HepG2 (cell line): ENCODE data around the gene RTP3. TPM values are rescaled to one million over a fixed set of nuclear protein-coding genes. Genes with fewer than 3 reads are reported as not detected.

Experiments used
- ATAC-seq: fragments of 200-7000 bp; cut with Tn5 transposase; 3 replicates; pipeline ENCODE4 v1.9.1; 2020; ENCODE audit warnings: mild to moderate bottlenecking, moderate library complexity
- BruUV-seq: library from RNA; stranded (reverse); fragments of 400-500 nt; replicated peaks from 2 replicates; lab custom pipeline; 2021; lab: Mats Ljungman, UMichigan
- CTCF ChIA-PET: fragments of 300-600 bp; formaldehyde crosslinking; extraction: SDS; loops from one replicate; lab custom pipeline; 2021; ENCODE audit warnings: low total read pairs, inconsistent platforms, low intra/inter-chr PET ratio; lab: Yijun Ruan, JAX
- POLR2A ChIA-PET: fragments of 350-600 bp; sonication (Branson Sonifier 250); formaldehyde crosslinking; loops from one replicate; lab custom pipeline; 2020; ENCODE audit warnings: antibody characterized with exemption, inconsistent platforms; lab: Yijun Ruan, JAX
- DNase-seq: peaks from one replicate; pipeline ENCODE4 v3.0.0-alpha.2; 2015; ENCODE audit warnings: low spot score
- FAIRE-seq: peaks from 3 replicates; lab custom pipeline; 2011; peaks lifted over from hg19 to GRCh38; lab: Jason Lieb, UNC
- H2AFZ ChIP-seq: one replicate; pipeline ENCODE4 v1.6.1; 2011; ENCODE audit warnings: low read length, inconsistent platforms
- H3K27ac ChIP-seq: fragments of 300-600 bp; 3 replicates; pipeline ENCODE4 v1.8.0; 2011; ENCODE audit warnings: mixed run types, mild to moderate bottlenecking, mixed read lengths, low read length, inconsistent platforms; ENCODE audit not compliant: insufficient read depth; ENCODE audit errors: extremely low read length
- H3K27me3 ChIP-seq, 2 experiments: fragments of 200-600 bp in 1 of 2; 2 replicates in 1 of 2; 3 replicates in 1 of 2; pipeline versions ENCODE4 v1.6.0 to v1.8.0; 2011; ENCODE audit warnings: low read length in 2 of 2, mild to moderate bottlenecking in 2 of 2, moderate library complexity in 2 of 2, inconsistent platforms in 1 of 2; ENCODE audit not compliant: insufficient read depth in 2 of 2, control insufficient read depth in 1 of 2
- H3K36me3 ChIP-seq, 2 experiments: fragments of 200-600 bp in 1 of 2; replicated peaks in 1 of 2; 2 replicates in 1 of 2; 3 replicates in 1 of 2; pipeline versions ENCODE4 v1.5.1 to v1.8.0; 2011; ENCODE audit warnings: low read length in 2 of 2, inconsistent platforms in 1 of 2; ENCODE audit not compliant: insufficient read depth in 2 of 2, control insufficient read depth in 1 of 2
- H3K4me1 ChIP-seq: 2 replicates; pipeline ENCODE4 v1.5.1; 2012; ENCODE audit warnings: low read length, inconsistent platforms; ENCODE audit not compliant: insufficient read depth
- H3K4me2 ChIP-seq: 2 replicates; pipeline ENCODE4 v1.6.0; 2011; ENCODE audit warnings: low read depth, low read length, inconsistent platforms
- H3K4me3 ChIP-seq, 3 experiments: fragments of 200-600 bp in 1 of 3; sonication (generic), shearing (Covaris generic) in 1 of 3; replicated peaks in 1 of 3; 2 replicates each; pipeline ENCODE4 v1.5.1; 2011 to 2016; ENCODE audit warnings: low read length in 3 of 3, inconsistent platforms in 2 of 3, low read depth in 2 of 3, mild to moderate bottlenecking in 2 of 3, control low read depth in 1 of 3, mixed read lengths in 1 of 3; ENCODE audit not compliant: insufficient read depth in 1 of 3
- H3K79me2 ChIP-seq: one replicate; pipeline ENCODE4 v1.6.1; 2011; ENCODE audit warnings: low read length, inconsistent platforms; ENCODE audit not compliant: insufficient read depth
- H3K9ac ChIP-seq: 2 replicates; pipeline ENCODE4 v1.6.0; 2011; ENCODE audit warnings: mild to moderate bottlenecking, low read depth, low read length, inconsistent platforms; ENCODE audit not compliant: insufficient read depth
- H3K9me3 ChIP-seq: 2 replicates; pipeline ENCODE4 v1.5.1; 2012; ENCODE audit warnings: mild to moderate bottlenecking, low read length
- H4K20me1 ChIP-seq: 2 replicates; pipeline ENCODE4 v1.6.0; 2011; ENCODE audit warnings: inconsistent platforms, mild to moderate bottlenecking, low read length, moderate library complexity; ENCODE audit not compliant: insufficient read depth
- BATF2 ChIP-seq: sonication (generic); formaldehyde crosslinking; IDR thresholded peaks from 2 replicates; pipeline ENCODE4 v1.8.0; 2022; ENCODE audit warnings: mild to moderate bottlenecking, missing genetic modification reagents, moderate library complexity
- CHD4 ChIP-seq: fragments of 200-600 bp; sonication (generic); IDR thresholded peaks from 2 replicates; pipeline ENCODE4 v1.7.0; 2017; ENCODE audit warnings: mild to moderate bottlenecking, low read length, borderline replicate concordance
- ELF4 ChIP-seq: sonication (generic); formaldehyde crosslinking; IDR thresholded peaks from 2 replicates; pipeline ENCODE4 v1.5.0; 2020; ENCODE audit warnings: missing genetic modification reagents, mild to moderate bottlenecking, moderate library complexity, borderline replicate concordance
- FOXP4 ChIP-seq: sonication (generic); formaldehyde crosslinking; IDR thresholded peaks from 2 replicates; pipeline ENCODE4 v1.4.0; 2020; ENCODE audit warnings: missing genetic modification reagents
- GFI1 ChIP-seq: sonication (generic); formaldehyde crosslinking; IDR thresholded peaks from 2 replicates; pipeline ENCODE4 v1.5.0; 2020; ENCODE audit warnings: missing genetic modification reagents, mild to moderate bottlenecking, borderline replicate concordance
- GTF2F1 ChIP-seq: fragments of 150-350 bp; IDR thresholded peaks from 2 replicates; pipeline ENCODE4 v1.6.1; 2014; ENCODE audit warnings: low read length
- HNRNPUL1 ChIP-seq: fragments of 200-400 bp; formaldehyde crosslinking; IDR thresholded peaks from 2 replicates; pipeline ENCODE4 v1.6.1; 2017; ENCODE audit warnings: low read depth, mild to moderate bottlenecking, low read length, moderate library complexity
- KDM1A ChIP-seq: IDR thresholded peaks from 2 replicates; pipeline ENCODE4 v1.6.1; 2016; ENCODE audit warnings: missing compliant biosample characterization
- KMT2A ChIP-seq: sonication (generic); formaldehyde crosslinking; IDR thresholded peaks from 2 replicates; pipeline ENCODE4 v1.4.0; 2020; ENCODE audit warnings: missing genetic modification reagents
- MLX ChIP-seq: IDR thresholded peaks from 2 replicates; pipeline ENCODE4 v1.6.1; 2016
- RBM39 ChIP-seq: fragments of 200-400 bp; formaldehyde crosslinking; IDR thresholded peaks from one replicate; pipeline ENCODE4 v1.6.1; 2018; ENCODE audit warnings: antibody characterized with exemption, mild to moderate bottlenecking, low read depth, low read length; ENCODE audit not compliant: poor library complexity, severe bottlenecking
- SALL2 ChIP-seq: sonication (generic); formaldehyde crosslinking; IDR thresholded peaks from 2 replicates; pipeline ENCODE4 v1.8.1; 2023; ENCODE audit warnings: mild to moderate bottlenecking, missing genetic modification reagents, inconsistent platforms
- TCF7 ChIP-seq: sonication (generic); IDR thresholded peaks from 2 replicates; pipeline ENCODE4 v1.6.1; 2016; ENCODE audit warnings: antibody characterized with exemption, low read depth
- ZFP36L1 ChIP-seq: sonication (generic); formaldehyde crosslinking; IDR thresholded peaks from 2 replicates; pipeline ENCODE4 v1.8.0; 2022; ENCODE audit warnings: mild to moderate bottlenecking, missing genetic modification reagents, moderate library complexity
- ZNF678 ChIP-seq: sonication (generic); formaldehyde crosslinking; IDR thresholded peaks from 2 replicates; pipeline ENCODE4 v1.4.0; 2020; ENCODE audit warnings: mild to moderate bottlenecking, missing genetic modification reagents
- ZNF788 ChIP-seq: sonication (generic); formaldehyde crosslinking; IDR thresholded peaks from 2 replicates; pipeline ENCODE4 v1.5.0; 2020; ENCODE audit warnings: mild to moderate bottlenecking, missing genetic modification reagents, borderline replicate concordance
- WGBS: methylation state at CpG from one replicate; pipeline ENCODE4 v1.1.6; 2017; ENCODE audit warnings: low lambda C conversion rate; 5-methylcytosine and 5-hydroxymethylcytosine counted together
- in situ Hi-C: cut with HindIII; loops from 2 replicates; pipeline ENCODE4 v1.10.0; 2017; ENCODE audit warnings: low pct_unique_long_range_greater_than_20kb; ENCODE audit not compliant: extremely low pct_ligation_motif_present
- intact Hi-C: fragments of 100-400 bp; cut with micrococcal nuclease; formaldehyde crosslinking; loops from one replicate; pipeline ENCODE4 v1.10.0; 2022; ENCODE audit not compliant: unreplicated experiment
- polyA plus RNA-seq, 8 experiments: library from polyadenylated mRNA; depleted of rRNA in 3 of 8; stranded (reverse) in 7 of 8; unstranded in 1 of 8; fragments of >200 nt; fragmentation: Illumina TruSeq in 4 of 8; extraction: Trizol in 4 of 8; gene quantifications; 2 replicates each; pipeline versions ENCODE4 v1.2.1 to v1.2.3, GENCODE V29; 2011 to 2016; ENCODE audit warnings: low read depth in 4 of 8, missing spikeins in 1 of 8, mixed read lengths in 1 of 8; ENCODE audit not compliant: insufficient read depth in 1 of 8
- total RNA-seq, 5 experiments: library from RNA; depleted of rRNA; stranded (reverse); fragments of >200 nt; fragmentation: Illumina TruSeq; extraction: Trizol; gene quantifications; 2 replicates each; pipeline ENCODE4 v1.2.3, GENCODE V29; 2016; ENCODE audit warnings: low read depth in 1 of 5

Gene RTP3
- total and polyA plus RNA-seq, 2 of the 13 experiments (the other 11 are each of a cell fraction or from before 2014, with no cell fraction given) = 0.09 TPM; not detected in 1

- ChIA-PET CTCF (no interaction called here), POLR2A (no interaction called here)
- Histone ChIP-seq H3K79me2 (no peaks in the 10 kb centered on the region), H3K4me1 (no peaks in the 10 kb centered on the region), H3K27ac (no peak overlapping the region), H3K36me3 (no peaks in the 10 kb centered on the region), H3K9me3 (no peaks in the 10 kb centered on the region), H3K9ac (no peak overlapping the region), H3K4me2 (no peak overlapping the region), H3K27me3 (peaks cover 2 to 7% of the 10 kb centered on the region in 2 experiments; a peak in 1 of 5 replicates), H3K4me3 (no peak overlapping the region), H4K20me1 (no peaks in the 10 kb centered on the region), H2AFZ (no peak overlapping the region)
- in situ Hi-C loops (no loop called here), intact Hi-C loops (no loop called here)
- no peak for TF ChIP-seq KDM1A (CRISPR knock-in tag)
- no peak for TF ChIP-seq ELF4
- no peak for TF ChIP-seq BATF2 (CRISPR knock-in tag)
- no peak for TF ChIP-seq ZFP36L1 (CRISPR knock-in tag)
- no peak for TF ChIP-seq HNRNPUL1
- TF ChIP-seq FOXP4 (CRISPR knock-in tag) = no peak
- TF ChIP-seq GFI1 = no peak
- TF ChIP-seq GTF2F1 = no peak
- TF ChIP-seq TCF7 = no peak
- no peak for TF ChIP-seq RBM39
- no peak for TF ChIP-seq SALL2 (CRISPR knock-in tag)
- no peak for TF ChIP-seq ZNF788 (CRISPR knock-in tag)
- TF ChIP-seq ZNF678 = no peak
- TF ChIP-seq CHD4 = no peak
- TF ChIP-seq KMT2A (CRISPR knock-in tag) = no peak
- TF ChIP-seq MLX (CRISPR knock-in tag) = no peak
- FAIRE-seq = no peak
- 20% methylated on average over 6 of the region's 6 CpGs for WGBS
- DNase-seq = no peak
- no TSS peak for BruUV-seq
- ATAC-seq = no peak
Measured at GRCh38 chr3:46468753-46469600, 28.8 kb upstream of the RTP3 start.
